ENCODE results near the gene CA5A.
"Not testable (repeated sequence)": the region's sequence is repeated elsewhere in the genome, so short reads cannot be mapped to it uniquely, and the experiment has no call there.

Gene CA5A
- long read RNA-seq = 0 reads

DNA sequence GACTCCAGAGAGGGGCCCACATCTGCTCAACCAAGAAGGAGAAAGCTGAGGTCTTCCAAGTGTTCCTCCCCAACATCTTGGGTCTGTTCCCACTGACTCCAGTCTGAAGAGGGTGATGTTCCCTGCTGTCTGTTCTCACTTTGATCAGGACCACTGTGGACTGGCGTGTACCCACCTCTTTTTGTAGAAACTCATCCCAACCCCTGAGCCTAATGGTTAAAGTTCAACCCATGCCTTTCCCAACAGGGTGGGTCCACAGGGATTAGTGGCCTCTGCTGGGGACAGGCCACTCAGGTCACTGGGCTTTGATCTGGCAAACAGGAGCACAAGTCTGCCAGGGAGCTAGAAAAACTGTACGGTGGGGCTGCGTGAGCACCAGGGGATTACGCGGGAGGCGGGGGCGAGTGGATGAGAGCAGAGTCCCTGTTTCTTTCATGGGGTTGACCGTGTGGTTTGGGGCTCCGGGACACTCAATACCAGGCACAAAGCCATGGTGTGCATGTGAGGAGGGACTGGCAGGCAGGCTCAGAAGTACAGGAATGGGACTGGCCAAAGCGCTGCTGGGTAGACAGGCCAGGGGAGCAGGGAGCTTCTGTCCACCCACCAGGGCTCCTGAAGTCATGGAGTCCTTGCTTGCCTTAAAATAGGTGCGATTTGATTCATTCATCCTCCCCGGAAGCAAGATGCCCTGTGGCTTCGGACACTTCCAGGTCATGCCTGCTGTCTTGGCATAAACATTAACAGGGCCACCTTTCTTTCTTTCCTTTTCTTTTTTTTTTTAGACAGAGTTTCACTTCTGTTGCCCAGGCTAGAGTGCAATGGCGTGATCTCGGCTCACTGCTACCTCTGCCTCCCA lies at the start of gene CA5A:
CA5A (minus strand) TSS at position 155 of the 856 bp plus-strand sequence; CDS start at position 76, 79 bp downstream.
- no peak within 1 kb of the TSS for H3K27ac ChIP-seq (replicated peaks)
- H3K4me3 ChIP-seq (replicated peaks; ENCODE audit: insufficient read depth, low read length) = no peak within 1 kb of the TSS
- TF ChIP-seq GABPA (IDR thresholded peaks at IDR 0.05; ENCODE audit: low read depth) (no peak), SPI1 (IDR thresholded peaks at IDR 0.05; ENCODE audit: borderline replicate concordance, low read depth) (no peak), POLR2AphosphoS5 (IDR thresholded peaks at IDR 0.05; ENCODE audit: low read depth) (no peak)
- TF ChIP-seq, protein P1, sequence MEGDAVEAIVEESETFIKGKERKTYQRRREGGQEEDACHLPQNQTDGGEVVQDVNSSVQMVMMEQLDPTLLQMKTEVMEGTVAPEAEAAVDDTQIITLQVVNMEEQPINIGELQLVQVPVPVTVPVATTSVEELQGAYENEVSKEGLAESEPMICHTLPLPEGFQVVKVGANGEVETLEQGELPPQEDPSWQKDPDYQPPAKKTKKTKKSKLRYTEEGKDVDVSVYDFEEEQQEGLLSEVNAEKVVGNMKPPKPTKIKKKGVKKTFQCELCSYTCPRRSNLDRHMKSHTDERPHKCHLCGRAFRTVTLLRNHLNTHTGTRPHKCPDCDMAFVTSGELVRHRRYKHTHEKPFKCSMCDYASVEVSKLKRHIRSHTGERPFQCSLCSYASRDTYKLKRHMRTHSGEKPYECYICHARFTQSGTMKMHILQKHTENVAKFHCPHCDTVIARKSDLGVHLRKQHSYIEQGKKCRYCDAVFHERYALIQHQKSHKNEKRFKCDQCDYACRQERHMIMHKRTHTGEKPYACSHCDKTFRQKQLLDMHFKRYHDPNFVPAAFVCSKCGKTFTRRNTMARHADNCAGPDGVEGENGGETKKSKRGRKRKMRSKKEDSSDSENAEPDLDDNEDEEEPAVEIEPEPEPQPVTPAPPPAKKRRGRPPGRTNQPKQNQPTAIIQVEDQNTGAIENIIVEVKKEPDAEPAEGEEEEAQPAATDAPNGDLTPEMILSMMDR (IDR thresholded peaks at IDR 0.05; ENCODE audit: insufficient read depth, low read length) = no peak
- TF ChIP-seq, protein P2, sequence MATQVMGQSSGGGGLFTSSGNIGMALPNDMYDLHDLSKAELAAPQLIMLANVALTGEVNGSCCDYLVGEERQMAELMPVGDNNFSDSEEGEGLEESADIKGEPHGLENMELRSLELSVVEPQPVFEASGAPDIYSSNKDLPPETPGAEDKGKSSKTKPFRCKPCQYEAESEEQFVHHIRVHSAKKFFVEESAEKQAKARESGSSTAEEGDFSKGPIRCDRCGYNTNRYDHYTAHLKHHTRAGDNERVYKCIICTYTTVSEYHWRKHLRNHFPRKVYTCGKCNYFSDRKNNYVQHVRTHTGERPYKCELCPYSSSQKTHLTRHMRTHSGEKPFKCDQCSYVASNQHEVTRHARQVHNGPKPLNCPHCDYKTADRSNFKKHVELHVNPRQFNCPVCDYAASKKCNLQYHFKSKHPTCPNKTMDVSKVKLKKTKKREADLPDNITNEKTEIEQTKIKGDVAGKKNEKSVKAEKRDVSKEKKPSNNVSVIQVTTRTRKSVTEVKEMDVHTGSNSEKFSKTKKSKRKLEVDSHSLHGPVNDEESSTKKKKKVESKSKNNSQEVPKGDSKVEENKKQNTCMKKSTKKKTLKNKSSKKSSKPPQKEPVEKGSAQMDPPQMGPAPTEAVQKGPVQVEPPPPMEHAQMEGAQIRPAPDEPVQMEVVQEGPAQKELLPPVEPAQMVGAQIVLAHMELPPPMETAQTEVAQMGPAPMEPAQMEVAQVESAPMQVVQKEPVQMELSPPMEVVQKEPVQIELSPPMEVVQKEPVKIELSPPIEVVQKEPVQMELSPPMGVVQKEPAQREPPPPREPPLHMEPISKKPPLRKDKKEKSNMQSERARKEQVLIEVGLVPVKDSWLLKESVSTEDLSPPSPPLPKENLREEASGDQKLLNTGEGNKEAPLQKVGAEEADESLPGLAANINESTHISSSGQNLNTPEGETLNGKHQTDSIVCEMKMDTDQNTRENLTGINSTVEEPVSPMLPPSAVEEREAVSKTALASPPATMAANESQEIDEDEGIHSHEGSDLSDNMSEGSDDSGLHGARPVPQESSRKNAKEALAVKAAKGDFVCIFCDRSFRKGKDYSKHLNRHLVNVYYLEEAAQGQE (IDR thresholded peaks at IDR 0.05; ENCODE audit: insufficient replicate concordance, low read depth) = no peak
- no peak for DNase-seq (ENCODE audit: low read depth in 1 of 2, low spot score in 1 of 2)
- no peaks in the 10 kb centered on the region for H3K27me3 ChIP-seq (ENCODE audit: insufficient read depth, poor library complexity, severe bottlenecking)

- not testable (repeated sequence) for H3K27me3 ChIP-seq (ENCODE audit: insufficient read depth, poor library complexity, severe bottlenecking); H3K27ac ChIP-seq (replicated peaks); DNase-seq (ENCODE audit: low read depth in 1 of 2, low spot score in 1 of 2); H3K4me3 ChIP-seq (replicated peaks; ENCODE audit: insufficient read depth, low read length)
These were observed 49.2 kb upstream of the CA5A start for GRCh38 chr16:87985493-87985892.

DNA sequence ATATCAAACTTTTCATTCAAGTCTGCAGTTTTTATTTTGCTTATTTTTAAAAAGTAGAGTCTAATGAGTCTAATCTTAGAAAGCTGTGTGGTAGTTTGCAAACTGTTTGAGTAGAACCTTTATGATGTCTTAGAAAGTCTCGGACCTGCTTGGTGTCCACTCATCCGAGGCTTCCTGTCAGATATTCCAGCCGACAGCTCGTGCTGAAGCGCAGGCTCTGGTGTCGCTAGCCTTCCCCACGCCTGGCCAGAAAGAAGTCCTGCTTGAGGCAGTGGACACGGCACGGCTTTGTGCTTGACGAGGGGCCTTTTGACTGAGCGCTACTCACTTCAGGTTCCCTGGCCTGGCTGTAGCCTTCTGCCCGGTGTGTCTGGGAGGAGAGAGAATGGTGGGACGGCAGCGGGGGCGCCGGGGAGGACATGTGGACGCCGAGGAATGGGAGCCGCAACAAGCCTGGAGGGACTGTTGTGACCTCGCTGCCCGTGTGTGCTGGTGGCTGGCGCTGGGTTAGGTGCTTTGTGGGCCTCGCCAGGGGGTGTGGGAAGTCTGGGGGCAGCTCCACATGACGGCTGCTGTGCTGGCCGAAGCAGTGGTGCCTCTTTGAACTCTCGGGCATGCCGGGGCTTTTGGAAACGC lies 48.4 kb upstream of the CA5A start:
- Histone ChIP-seq H3K27ac (replicated peaks) (no peak overlapping the region), H3K4me3 (replicated peaks; ENCODE audit: insufficient read depth, low read length) (no peak overlapping the region), H3K27me3 (ENCODE audit: insufficient read depth, poor library complexity, severe bottlenecking) (no peaks in the 10 kb centered on the region)
- no peak for DNase-seq (ENCODE audit: low read depth in 1 of 2, low spot score in 1 of 2)
- TF ChIP-seq, protein P2 (IDR thresholded peaks at IDR 0.05; ENCODE audit: insufficient replicate concordance, low read depth) = no peak
- TF ChIP-seq SPI1 (IDR thresholded peaks at IDR 0.05; ENCODE audit: borderline replicate concordance, low read depth) (no peak), POLR2AphosphoS5 (IDR thresholded peaks at IDR 0.05; ENCODE audit: low read depth) (no peak), GABPA (IDR thresholded peaks at IDR 0.05; ENCODE audit: low read depth) (no peak)
- TF ChIP-seq, protein P1 (IDR thresholded peaks at IDR 0.05; ENCODE audit: insufficient read depth, low read length) = no peak

- H3K27me3 ChIP-seq (ENCODE audit: insufficient read depth, poor library complexity, severe bottlenecking); H3K4me3 ChIP-seq (replicated peaks; ENCODE audit: insufficient read depth, low read length); H3K27ac ChIP-seq (replicated peaks); DNase-seq (ENCODE audit: low read depth in 1 of 2, low spot score in 1 of 2): not testable (repeated sequence)
These were observed 47.9 kb upstream of the CA5A start for GRCh38 chr16:87984180-87984579.

DNA sequence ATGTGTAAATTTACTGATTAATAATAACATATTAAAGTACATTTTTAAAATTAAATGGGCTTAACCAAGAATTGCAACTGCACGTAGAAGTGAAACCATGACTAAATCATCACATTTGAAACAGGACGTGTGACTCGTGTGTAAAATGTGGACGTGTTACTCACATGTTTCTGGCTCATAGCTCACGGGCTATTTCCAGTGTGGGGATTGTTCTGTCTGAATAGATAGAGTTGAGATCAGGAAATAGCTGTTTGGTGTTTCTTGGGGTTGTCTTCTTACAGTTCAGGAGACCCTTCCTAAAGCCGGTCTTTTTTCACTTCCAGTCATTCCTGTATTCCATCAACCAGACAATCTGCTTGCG lies 47.4 kb upstream of the CA5A start:
- DNase-seq (ENCODE audit: low read depth in 1 of 2, low spot score in 1 of 2); H3K27me3 ChIP-seq (ENCODE audit: insufficient read depth, poor library complexity, severe bottlenecking); H3K27ac ChIP-seq (replicated peaks); H3K4me3 ChIP-seq (replicated peaks; ENCODE audit: insufficient read depth, low read length): not testable (repeated sequence)

DNA sequence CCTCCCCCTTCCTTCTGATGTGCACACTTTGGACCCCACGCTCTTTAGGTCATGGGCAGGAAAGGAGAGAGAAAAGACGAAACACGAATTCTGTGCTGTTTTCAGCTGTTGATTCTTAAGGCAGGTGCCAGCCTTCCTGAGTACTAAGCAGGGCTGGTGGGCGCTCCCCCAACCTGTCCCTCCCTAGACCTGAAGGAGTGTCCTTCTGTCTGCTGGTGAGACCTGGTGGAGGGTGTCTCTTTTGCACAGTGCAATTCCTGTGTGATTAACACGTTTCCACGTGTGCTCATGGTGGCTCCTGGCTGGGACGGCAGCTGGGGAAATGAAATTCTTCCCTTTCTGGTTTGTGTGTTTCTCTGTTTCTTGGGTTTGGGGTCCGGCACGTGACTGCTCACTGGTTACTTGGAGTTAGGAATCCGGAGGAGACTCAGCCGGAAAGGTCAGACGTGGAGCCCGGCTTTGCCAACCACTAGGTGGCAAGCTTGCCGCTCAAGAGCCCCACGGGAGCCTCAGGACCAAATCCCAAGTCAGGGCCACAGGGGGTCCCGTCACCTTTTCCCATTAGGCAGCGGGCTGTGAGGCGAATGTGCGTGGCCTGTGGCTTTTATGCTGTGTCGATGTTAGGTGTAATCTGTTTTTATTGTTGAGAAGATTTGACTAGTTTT lies 46.9 kb upstream of the CA5A start:
- not testable (repeated sequence) for H3K4me3 ChIP-seq (replicated peaks; ENCODE audit: insufficient read depth, low read length); DNase-seq (ENCODE audit: low read depth in 1 of 2, low spot score in 1 of 2); H3K27me3 ChIP-seq (ENCODE audit: insufficient read depth, poor library complexity, severe bottlenecking); H3K27ac ChIP-seq (replicated peaks)

Data from HL-60 (cell line).